Fibroblast of skin of back (primary cell): ENCODE data around the gene PMIS2.

Experiments used
- DNase-seq: peaks from one replicate; pipeline ENCODE4 v3.0.0-alpha.2; 2013

The PMIS2 gene

GRCh38 chr19:35556846-35557538 is 29.0 kb upstream of the PMIS2 start:
- no peak for DNase-seq

DNA sequence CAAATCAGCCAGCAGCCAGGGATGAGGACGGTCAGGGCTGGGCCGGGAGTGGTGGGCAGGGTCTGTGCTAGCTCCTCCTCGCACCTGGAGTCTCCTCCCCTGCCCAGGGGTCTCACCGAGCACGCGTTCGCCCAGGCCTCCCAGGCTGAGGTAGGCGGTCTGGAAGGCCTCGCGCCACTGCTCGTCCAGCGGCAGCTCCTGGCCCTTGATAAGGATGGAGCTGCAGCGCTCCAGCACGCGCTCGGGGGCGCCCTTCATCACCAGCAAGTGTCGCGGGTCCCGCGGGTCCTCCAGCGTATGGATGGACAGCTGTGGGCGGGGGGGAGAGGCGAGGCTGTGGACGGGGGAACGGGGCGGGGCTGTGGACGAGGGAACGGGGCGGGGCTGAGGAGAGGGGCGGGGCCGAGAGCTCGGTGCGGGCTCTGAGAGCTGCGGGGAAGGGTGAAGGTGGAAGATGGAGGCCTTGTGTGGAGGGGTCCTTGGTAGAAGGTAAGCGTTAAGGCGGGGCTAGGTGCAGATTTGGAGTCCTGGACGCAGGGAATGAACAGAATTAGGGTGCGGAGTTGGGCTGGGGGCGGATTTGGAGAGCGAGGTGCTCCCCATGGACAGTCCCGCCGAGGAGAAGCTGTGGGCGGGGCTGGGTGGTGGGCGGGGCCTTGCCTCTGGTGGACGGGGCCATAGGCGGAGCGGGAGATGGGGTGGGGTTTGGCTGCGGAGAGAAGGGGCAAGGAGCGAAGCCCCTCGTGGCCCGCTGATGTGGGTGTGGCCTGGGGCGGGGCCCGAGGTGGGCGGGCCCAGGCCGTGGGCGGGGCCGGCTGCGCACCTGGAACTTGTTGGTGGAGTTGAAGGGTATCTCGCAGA is 28.2 kb upstream of the PMIS2 start:
- DNase-seq, result peak; percentile 56

DNA sequence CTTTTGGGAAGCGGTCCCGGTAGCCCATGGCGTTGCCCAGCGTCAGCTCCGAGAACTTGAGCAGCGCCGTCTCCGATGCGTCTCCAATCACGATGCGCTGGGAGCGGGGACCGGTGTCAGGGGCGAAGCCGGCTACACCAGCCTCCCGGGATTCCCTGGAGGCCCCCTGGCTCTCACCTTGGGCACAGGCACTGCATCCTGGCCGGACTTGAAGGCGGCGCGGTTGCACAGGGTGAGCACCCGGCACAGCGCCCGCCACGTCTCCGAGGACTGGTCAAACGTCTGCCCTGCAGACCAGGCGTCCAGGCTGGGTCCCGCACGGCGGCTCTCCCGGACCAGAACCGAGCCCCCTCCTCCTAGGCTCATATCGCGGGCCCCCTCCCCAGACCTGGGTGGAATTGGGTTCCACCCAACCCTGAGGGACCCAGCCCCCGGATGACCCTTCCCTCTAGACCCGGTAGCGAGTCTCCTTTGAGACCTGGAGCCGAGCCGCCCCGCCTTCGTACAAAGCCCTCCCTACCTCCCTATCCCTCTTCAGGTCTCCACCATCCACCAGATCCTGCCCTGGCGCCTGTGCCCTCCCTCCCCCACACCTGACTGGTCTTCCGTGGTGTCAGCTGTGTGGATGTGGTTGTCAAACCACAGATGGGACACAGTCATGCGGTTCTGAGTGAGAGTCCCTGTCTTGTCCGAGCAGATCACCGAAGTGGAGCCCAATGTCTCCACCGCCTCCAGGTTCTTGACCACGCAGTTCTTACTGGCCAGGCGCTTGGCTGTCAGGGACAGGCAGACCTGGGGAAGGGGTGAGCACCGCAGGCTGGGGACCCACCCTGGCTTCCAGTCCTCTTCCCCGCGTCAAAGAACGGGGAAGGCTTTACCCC is 27.3 kb upstream of the PMIS2 start:
- DNase-seq, result no peak

GRCh38 chr19:35559281-35559659 is 26.7 kb upstream of the PMIS2 start:
- no peak for DNase-seq

- no peak for DNase-seq
Measured at GRCh38 chr19:35559781-35560180, 26.2 kb upstream of the PMIS2 start.

GRCh38 chr19:35560271-35560670 is 25.7 kb upstream of the PMIS2 start:
- DNase-seq, result no peak

DNA sequence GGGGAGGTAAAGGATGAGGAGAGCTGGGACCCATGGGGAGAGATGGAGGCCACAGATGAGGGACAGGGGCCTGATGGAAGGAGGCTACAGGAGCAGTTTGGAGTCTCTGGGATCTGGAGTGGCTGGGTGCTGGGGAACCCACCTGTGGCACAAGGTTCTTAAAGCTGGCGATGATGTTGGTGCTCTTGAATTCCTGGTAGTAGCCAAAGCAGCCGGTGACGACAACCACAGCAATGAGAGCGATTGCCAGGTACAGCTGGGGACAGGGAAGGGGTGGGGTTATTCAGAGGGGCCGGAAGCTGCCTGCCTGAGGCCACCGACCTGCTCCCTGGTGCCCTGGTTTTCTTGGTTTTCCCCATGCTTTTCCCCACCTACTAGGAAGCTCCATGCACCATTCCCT is 25.3 kb upstream of the PMIS2 start:
- DNase-seq, result no peak

DNA sequence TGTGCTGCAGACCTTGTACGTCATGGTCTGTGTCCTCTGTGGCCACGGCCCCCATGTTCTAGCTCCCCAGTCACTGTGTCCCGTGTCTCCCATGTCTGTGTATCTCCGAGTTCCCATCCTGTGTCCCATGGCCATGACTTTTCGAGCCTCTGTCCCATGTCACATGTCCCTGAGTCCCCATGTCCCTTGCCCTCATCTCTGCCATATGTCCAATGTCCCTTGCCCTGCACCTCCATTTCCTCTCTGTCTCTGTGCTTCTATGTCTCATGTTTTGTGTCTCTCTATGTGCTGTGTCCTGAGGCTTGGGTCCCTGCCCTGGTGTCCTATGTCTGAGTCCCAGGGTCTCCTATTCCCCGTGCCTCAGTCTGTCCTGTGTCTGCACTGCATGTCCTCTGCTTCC is 24.5 kb upstream of the PMIS2 start:
- no peak for DNase-seq

- DNase-seq, result no peak
Measured at GRCh38 chr19:35562336-35562735, 23.6 kb upstream of the PMIS2 start.

- no peak for DNase-seq
Measured at GRCh38 chr19:35562776-35563175, 23.2 kb upstream of the PMIS2 start.

GRCh38 chr19:35563207-35563829 is 22.7 kb upstream of the PMIS2 start, which contains the start of gene ATP4A:
ATP4A (minus strand) TSS chr19:35563658; CDS start chr19:35563629, 29 bp downstream.
- no peak for DNase-seq

DNA sequence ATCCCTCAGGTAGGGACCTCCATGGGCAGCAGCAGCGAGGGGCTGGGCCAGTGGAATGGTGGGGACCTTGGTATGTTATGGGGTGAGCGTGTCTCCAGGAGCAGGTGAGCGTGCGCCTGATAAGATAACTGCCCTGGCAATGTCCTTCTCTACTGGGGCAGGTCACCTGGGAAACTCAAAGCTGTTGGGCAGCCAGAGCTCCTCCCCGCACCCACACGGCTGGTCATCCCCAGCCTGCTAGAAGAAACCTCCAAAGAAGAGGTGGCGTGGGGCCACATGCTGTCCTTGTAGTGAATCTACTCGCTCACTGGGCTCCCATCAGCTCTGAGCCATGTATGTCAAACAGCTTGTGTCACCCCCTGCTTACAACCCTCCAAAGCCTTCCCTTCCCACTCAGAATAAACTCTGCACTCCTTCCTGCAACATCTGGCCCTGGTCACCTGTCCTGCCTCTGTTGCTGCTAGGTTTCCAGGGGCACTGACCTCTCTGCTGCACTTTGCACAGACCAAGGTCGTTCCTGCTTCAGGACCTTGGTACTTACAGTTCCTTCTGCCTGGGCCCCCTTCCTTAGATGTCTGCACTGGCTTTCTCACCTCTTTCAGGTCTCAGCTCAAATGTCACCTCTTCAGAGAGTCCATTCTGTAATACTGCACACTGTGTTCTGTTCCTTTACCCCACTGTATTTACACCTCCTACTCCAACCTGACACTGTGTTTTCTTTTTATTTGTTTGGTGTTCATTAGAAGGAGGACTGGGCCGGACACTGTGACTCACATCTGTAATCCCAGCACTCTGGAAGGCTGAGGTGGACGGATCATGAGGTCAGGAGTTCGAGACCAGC is 20.7 kb upstream of the PMIS2 start:
- DNase-seq, result no peak

DNA sequence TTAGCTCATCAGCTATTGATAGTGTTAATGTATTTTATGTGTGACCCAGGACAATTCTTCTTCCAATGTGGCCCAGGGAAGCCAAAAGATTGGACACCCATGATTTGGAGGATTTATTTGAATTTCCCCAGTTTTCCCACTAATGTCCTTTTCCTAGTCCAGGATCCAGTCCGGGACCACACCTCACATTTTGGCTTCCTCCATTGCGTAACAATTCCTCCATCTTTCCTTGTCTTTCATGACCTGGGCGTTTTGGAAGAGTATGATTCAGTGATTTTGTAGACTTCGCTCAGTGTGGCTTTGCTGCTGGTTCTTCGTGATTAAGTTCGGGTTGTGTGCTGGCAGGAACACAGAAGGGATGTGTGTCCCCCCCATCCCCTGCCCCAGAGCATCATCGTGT is 19.2 kb upstream of the PMIS2 start:
- DNase-seq, result no peak

DNA sequence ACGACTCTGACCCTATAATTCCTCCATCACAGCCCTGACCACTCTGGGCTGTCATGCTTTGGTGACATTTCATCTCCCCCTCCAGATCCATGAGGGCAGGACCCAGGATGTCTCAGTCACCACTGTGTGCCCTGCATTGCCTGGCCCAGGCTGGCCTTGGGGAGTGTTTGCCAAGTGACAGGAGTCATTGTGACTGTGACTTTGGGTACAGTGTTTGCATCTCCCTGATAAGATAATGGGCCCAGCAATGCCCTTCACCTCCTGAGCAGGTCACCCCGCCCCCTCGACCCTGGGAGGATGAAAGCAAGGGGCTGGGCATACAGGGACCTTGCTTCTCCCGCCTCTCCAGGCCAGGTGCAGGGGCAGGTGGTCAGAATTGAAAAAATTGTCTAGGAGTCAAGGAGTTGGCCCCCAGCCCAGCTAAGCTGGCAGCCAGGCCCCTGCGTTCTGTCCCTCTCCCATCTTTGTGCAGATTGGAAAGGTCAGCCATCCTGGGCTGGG is 16.6 kb upstream of the PMIS2 start:
- DNase-seq, result no peak

GRCh38 chr19:35571406-35571965 is 14.5 kb upstream of the PMIS2 start:
- DNase-seq, result no peak

GRCh38 chr19:35577918-35578317 is 8.1 kb upstream of the PMIS2 start:
- no peak for DNase-seq

DNA sequence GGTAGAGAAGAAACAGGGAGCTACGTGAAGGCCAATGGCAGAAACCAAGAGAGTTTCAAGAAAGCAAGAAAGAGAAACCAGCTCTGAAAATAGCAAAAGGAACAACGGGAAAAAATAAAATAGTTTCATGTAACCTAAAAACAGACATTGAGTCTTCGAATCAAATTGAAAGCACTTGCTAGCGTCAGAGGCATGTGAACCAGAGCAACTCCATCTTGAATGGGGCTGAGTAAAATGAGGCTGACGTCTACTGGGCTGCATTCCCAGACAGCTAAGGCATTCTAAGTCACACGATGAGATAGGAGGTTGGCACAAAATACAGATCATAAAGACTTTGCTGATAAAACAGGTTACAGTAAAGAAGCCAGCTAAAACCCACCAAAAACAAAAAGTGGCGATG is 7.3 kb upstream of the PMIS2 start:
- no peak for DNase-seq

DNA sequence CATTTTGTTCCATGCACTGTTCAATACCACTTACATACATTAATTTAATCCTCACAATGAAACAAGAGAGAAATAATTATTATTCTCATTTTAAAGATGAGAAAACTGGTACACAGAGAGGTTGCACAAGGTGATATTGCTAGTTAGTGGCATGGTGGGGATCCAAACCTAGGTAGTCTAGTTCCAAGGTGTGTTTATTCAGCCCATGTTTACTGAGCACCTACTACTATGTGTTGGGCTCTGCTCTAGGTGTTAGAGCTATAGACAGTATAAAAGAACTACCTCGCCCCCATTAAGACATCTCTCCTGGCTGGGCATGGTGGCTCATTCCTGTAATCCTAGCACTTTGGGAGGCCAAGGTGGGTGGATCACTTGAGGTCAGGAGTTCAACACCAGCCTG is 3.2 kb upstream of the PMIS2 start:
- no peak for DNase-seq

- no peak for DNase-seq
Measured at GRCh38 chr19:35587321-35587720, 1.3 kb downstream of the PMIS2 start.

GRCh38 chr19:35590875-35591274 is 4.9 kb downstream of the PMIS2 start:
- no peak for DNase-seq

- no peak for DNase-seq
Measured at GRCh38 chr19:35592226-35592625, 6.3 kb downstream of the PMIS2 start.
